HG03159 (cell line): Measurements from ENCODE around the gene CXorf38.

ENCODE experiments used
- ATAC-seq: cut with Tn5 transposase; IDR thresholded peaks from one replicate; pipeline ENCODE4 v1.9.1; 2021; ENCODE audit warnings: mild to moderate bottlenecking, moderate library complexity; ENCODE audit not compliant: unreplicated experiment

The CXorf38 gene, protein sequence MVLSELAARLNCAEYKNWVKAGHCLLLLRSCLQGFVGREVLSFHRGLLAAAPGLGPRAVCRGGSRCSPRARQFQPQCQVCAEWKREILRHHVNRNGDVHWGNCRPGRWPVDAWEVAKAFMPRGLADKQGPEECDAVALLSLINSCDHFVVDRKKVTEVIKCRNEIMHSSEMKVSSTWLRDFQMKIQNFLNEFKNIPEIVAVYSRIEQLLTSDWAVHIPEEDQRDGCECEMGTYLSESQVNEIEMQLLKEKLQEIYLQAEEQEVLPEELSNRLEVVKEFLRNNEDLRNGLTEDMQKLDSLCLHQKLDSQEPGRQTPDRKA

GRCh38 chrX:40647307-40648197 is at the start of gene CXorf38:
CXorf38 (minus strand) TSS chrX:40647561; CDS start chrX:40647520, 41 bp downstream.
- ATAC-seq, result peak; percentile 74

GRCh38 chrX:40694802-40695201 is 47.4 kb upstream of the CXorf38 start:
- no peak for ATAC-seq

DNA sequence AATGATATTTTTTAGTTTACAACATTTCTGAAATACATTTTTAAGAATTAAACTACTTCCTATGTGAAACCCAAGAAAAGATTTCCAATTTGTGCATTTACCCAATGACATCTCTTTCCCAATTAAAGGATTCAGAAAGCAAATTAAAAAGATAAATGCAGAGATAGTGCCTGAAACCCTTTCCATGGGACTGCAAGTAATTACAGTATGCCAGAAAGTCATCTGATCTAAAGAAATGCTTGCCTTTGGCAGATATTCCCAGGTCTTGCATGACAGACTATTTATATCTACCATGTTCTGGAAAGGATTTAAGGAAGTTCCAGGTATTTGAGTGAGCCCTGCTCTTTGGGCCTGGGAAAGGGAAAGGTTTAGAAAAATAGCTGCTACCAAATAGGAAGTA is 41.6 kb upstream of the CXorf38 start:
- no peak for ATAC-seq

DNA sequence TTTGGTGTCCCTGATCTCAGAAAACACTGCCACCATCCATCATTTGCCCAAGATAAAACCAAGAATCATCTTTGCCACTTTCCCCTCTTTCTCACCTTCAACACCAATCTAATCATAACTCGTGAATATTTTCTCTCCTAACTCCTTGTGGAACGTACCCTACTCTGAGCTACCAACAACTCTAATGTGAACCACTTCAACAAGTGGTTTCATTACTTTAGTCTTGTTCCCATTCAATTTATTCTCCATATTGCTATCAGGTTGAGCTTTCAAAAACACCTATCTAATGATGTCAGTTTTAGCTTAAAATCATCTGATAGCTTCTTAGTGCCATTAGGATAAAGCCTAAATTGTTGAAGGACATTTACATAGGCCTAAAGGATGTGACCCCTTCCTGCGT is 39.8 kb upstream of the CXorf38 start:
- ATAC-seq, result no peak

DNA sequence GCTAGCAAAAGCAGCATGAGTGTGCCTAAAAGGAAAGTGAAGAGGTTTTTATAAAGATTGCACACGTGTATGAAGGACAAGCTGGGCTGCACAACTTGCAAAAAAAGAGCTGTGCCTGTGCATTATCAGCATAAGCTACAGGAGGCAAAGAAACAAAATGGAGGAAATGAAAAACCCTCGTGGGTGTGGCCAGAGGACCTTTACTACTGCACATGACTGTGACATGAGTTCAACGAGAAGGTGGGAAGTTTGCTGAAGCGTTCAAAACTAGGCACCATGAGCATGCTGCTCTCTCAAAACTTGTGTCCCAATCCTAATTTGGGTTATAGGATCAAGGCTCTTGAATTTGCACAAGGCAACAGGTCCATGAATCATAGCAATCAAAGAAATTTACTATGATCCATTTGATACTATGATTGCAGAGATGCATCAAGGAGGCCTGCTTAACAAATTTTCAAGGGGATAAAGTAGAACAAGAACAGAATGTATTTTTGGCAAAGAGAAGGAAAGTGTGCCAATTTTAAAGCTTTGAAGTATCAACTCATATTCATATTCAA is 38.1 kb upstream of the CXorf38 start:
- ATAC-seq, result no peak

GRCh38 chrX:40684092-40684491 is 36.7 kb upstream of the CXorf38 start:
- no peak for ATAC-seq

DNA sequence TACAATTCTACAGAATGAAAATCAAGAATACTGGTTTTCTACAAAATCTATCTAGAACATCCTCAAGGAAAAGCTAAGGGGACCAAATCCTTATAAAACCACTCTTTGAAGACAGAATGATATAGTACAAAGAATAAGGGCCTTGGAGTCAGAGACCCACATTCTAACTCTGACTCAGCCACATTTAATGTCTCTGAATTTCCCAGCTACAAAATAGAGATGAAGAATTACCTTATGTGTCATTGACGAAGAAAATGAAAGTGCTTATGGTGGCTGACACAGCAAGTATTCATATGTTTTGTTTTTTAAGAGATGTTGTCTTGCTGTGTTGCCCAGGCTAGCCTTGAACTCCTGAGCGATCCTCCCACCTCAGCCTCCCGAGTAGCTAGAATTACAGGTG is 35.9 kb upstream of the CXorf38 start:
- ATAC-seq, result no peak

DNA sequence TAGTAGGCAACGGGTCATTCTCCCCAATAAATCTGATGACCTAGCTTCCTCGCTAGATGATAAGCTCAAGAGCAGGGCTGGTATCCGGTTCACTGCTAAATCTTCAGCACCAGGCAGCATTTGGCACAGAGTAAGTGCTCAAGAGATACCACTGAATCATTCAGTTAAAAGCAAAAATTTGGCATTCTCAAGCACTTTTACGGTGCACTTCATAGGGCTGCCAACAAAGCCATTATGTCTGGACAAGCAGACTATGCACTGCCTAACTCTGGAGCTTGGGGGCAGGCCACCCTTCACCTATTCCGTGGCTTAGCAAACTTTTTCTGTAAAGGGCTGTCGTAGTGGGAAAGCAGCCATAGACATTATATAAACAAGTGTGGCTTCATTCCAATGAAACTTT is 23.8 kb upstream of the CXorf38 start:
- ATAC-seq, result no peak

- ATAC-seq, result no peak
Measured at GRCh38 chrX:40663880-40664630, 16.7 kb upstream of the CXorf38 start.

DNA sequence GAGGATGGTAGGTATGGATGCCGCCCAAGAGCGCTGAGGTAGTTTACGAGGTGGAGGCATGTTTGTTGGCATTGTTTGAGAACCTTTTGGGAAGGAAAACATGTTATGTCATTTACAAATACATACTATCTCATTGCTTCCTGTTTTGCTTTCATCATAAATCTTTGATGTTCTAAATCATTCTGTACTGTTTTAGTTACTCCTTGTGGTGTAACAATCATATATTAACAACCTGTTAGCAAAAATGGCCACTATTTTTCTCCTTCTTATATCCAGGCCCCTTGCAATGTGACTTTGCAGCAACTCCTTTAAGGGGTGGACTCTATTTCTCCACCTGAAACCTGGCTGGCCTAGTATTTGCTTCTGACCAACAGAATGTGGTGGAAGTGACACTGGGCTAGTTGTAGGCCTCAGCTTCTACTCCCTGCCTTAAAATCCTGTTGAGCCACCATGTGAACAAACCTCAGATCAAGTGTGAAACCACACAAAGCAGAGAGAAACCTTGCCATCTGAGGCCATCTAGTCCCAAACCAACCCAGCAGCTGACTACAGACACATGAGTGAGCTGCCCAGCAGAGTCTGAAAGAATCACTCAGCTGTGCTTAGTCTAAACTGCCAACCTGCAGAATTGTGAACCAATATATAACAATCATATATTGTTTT is 15.8 kb upstream of the CXorf38 start:
- no peak for ATAC-seq

DNA sequence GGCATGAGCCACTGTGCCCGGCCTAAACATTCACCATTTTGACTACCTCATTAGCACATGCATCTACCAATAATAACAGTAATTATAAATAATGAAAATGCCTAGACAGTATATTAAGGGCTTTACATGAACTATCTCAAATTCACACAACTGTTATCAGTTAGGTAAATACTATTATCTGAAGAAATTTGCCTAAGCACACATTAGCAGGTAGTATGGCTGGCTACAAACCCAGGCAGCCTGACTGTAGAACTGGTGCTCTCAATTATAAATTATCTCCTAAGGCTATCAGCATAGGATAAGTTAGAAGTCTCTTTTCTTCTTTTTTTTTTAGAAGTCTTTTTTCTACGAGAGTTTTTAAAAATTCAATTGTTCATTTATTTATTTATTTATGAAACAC is 14.1 kb upstream of the CXorf38 start:
- no peak for ATAC-seq

DNA sequence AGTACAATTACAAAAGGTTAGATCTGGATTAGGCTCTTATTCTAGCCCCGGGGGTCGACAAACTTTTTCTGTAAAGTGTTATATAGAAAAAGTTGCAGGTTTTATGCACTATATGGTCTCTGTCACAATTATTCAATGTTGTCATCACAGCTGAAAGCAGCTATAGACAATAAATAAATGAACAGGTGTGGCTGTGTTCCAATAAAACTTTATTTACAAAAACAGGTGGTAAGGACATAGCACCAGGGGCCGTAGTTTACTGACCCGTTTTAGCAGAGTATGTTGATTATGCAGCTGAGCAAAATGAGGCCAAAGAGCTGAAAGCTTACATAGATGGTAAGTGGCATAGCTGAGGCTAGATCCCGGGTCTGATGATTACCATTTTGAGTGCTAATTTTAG is 13.0 kb upstream of the CXorf38 start:
- no peak for ATAC-seq

GRCh38 chrX:40653535-40653934 is 6.2 kb upstream of the CXorf38 start:
- no peak for ATAC-seq

GRCh38 chrX:40652664-40653063 is 5.3 kb upstream of the CXorf38 start:
- no peak for ATAC-seq

DNA sequence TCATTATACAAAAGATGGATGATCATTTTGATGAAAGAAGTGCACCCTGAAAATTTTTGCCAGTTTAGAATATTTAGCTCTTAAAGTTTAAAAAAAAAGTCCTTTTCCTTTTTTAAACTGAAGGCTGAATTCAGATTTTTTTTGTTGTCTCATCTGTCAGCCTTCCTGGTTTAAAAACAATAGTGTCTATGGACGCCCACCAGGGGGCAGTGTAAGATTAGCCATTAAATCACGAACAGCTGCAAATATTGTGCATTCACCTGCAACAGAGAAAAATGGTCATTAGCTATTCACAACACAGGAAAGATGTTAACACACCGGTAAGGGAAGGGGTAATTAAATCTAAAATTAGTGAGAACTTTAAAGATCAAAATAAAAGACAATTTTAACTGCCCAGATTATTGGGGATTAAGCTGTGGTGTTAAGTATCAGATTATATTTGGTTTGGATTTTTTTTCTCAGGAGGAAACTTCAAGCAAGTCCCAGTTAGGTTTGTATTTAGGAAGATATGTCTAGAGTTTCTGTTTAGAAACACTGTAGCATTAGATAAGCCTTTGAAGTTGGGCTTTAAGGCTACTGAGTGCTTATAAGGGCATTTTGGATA is 4.4 kb upstream of the CXorf38 start:
- ATAC-seq, result no peak

DNA sequence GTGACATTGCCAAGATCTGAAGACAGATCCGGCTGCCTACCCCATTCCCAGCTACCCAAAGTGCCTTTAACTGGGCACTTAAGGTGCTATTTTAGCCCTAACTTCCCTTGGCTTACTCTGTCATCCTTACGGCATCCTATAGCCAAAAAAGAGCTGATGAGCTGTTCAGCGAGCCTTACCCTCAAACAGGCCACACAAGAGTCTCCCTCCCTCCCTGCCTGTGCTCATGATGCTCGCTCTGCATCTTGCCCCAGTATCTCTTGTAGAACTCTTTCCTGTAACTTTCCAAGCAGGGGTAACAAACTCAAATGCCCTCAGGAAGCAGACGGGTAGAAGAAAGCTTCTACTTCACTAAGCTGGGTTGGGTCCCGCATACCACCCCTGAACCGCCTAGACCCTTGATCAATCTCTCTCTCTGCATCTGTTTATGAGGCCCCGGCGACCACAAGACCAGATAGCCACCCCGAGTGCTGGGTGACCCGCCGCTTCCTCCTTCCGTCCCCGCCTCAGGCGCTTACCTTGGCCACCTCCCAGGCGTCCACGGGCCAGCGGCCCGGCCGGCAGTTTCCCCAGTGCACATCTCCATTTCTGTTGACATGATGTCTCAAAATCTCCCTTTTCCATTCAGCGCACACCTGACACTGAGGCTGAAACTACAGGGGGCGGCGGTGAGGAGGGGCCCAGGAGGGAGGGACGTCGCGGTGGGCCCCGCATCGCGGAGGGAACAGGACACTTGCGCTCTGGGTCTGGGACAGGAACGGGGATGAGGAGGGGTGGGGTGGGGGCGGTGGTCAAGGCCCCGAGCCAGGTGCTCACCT is 663 bp downstream of the CXorf38 start:
- peak; percentile 19 for ATAC-seq

DNA sequence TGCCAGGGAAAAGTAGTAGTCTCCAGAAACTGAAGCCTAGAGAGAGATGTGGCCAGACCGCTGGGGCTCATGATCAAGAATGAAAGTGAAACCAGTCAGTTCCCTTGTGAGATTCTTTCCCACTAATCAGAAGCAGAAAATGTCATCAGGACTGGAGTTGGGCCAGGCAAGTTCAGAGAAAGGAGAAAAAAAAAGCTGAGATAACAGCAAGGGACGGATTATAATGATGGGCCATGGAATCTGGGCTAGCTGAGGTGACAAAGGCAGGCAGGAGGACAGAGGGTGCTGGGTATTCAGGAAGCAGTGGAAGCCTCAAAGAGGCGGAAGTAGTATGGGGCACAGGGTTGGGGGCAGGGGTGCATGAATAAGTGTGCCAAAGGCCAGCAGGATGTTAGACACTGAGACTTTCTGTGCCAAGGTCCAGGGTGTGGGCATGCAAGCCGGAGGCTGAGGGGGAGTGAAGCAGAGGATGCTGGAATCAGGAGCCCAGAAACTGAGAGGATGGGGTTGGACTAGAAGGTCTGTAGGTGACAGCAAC is 2.5 kb downstream of the CXorf38 start:
- ATAC-seq, result peak; percentile 38

GRCh38 chrX:40644176-40644575 is 3.2 kb downstream of the CXorf38 start:
- ATAC-seq, result no peak

DNA sequence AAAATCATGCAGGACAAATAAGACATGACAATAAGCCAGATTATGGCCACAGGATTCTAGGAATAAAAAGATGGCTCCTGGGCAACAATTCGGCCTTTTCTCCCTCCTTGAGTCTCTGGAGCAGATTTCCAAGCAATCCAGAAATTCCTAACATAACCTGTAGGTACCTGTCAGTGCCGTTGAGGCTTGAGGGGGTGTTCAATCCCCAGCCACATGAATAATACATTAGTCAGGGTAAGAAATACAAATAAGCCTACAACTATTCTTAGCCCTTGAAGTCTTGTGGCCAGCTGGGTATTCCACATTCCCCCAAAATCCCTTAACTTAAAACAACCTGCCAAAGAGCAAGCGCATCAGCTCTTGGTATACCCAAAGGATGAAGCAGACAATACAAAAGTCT is 9.7 kb downstream of the CXorf38 start:
- no peak for ATAC-seq
